Breast epithelium (tissue), 3 donors: Measurements from ENCODE around the gene LRRC1.

Experiments
- POLR2A ChIP-seq: fragments of 450-650 bp; IDR thresholded peaks from one replicate; pipeline ENCODE4 v1.6.1; 2016; ENCODE audit warnings: antibody characterized with exemption, mild to moderate bottlenecking, moderate library complexity
- POLR2AphosphoS5 ChIP-seq, 3 donors: sonication (generic); formaldehyde crosslinking; IDR thresholded peaks; one replicate each; pipeline ENCODE4 v1.6.1; 2017; ENCODE audit warnings: antibody characterized with exemption in 3 of 3
- TF ChIP-seq, protein P1 (sequence below), 3 donors: fragments of 450-650 bp; IDR thresholded peaks; one replicate each; pipeline ENCODE4 v1.5.1; 2016 to 2017; ENCODE audit warnings: antibody characterized with exemption in 3 of 3, mild to moderate bottlenecking in 3 of 3, moderate library complexity in 3 of 3

GRCh38 chr6:53906842-53907241, 112.0 kb downstream of the LRRC1 start:
- TF ChIP-seq POLR2A (no peak), POLR2AphosphoS5 (IDR thresholded peaks at IDR 0.05) (peak in 1 of 3 donors; percentile 18)
- TF ChIP-seq, protein P1, sequence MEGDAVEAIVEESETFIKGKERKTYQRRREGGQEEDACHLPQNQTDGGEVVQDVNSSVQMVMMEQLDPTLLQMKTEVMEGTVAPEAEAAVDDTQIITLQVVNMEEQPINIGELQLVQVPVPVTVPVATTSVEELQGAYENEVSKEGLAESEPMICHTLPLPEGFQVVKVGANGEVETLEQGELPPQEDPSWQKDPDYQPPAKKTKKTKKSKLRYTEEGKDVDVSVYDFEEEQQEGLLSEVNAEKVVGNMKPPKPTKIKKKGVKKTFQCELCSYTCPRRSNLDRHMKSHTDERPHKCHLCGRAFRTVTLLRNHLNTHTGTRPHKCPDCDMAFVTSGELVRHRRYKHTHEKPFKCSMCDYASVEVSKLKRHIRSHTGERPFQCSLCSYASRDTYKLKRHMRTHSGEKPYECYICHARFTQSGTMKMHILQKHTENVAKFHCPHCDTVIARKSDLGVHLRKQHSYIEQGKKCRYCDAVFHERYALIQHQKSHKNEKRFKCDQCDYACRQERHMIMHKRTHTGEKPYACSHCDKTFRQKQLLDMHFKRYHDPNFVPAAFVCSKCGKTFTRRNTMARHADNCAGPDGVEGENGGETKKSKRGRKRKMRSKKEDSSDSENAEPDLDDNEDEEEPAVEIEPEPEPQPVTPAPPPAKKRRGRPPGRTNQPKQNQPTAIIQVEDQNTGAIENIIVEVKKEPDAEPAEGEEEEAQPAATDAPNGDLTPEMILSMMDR (IDR thresholded peaks at IDR 0.05) = no peak
